Measurements from ENCODE around the gene ALG14.

GRCh38 chr1:94993931-94994645 lies 78.7 kb downstream of the ALG14 start:
- TF ChIP-seq, protein P1, sequence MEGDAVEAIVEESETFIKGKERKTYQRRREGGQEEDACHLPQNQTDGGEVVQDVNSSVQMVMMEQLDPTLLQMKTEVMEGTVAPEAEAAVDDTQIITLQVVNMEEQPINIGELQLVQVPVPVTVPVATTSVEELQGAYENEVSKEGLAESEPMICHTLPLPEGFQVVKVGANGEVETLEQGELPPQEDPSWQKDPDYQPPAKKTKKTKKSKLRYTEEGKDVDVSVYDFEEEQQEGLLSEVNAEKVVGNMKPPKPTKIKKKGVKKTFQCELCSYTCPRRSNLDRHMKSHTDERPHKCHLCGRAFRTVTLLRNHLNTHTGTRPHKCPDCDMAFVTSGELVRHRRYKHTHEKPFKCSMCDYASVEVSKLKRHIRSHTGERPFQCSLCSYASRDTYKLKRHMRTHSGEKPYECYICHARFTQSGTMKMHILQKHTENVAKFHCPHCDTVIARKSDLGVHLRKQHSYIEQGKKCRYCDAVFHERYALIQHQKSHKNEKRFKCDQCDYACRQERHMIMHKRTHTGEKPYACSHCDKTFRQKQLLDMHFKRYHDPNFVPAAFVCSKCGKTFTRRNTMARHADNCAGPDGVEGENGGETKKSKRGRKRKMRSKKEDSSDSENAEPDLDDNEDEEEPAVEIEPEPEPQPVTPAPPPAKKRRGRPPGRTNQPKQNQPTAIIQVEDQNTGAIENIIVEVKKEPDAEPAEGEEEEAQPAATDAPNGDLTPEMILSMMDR (IDR thresholded peaks at IDR 0.05) = no peak
- TF ChIP-seq EZH2 (IDR thresholded peaks at IDR 0.05) = no peak

All from neural progenitor cell (in vitro differentiated cells).